ENCODE results near the gene ZNF641.

DNA sequence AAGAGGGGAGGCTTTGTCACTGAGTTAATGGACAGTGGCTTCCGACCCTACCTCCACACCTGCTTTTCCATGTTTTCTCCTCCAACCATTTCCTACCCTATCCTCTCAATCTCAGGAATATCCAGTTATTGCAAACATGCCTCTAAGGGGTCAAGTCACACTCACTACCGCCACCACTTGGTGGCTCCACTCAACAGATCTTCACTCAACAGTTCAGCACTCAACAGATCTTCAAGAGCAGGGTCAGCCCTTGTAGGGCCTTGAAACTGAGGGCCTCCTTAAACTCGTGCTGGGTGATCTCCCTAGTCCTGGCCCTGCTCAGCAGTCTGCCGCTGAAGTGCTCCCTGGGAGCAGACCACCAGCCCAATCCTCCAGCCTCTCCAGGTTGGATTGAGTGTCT, 14.2 kb downstream of the ZNF641 start:
- TF ChIP-seq POLR2A (IDR thresholded peaks at IDR 0.05): no peak
- TF ChIP-seq, protein P1, sequence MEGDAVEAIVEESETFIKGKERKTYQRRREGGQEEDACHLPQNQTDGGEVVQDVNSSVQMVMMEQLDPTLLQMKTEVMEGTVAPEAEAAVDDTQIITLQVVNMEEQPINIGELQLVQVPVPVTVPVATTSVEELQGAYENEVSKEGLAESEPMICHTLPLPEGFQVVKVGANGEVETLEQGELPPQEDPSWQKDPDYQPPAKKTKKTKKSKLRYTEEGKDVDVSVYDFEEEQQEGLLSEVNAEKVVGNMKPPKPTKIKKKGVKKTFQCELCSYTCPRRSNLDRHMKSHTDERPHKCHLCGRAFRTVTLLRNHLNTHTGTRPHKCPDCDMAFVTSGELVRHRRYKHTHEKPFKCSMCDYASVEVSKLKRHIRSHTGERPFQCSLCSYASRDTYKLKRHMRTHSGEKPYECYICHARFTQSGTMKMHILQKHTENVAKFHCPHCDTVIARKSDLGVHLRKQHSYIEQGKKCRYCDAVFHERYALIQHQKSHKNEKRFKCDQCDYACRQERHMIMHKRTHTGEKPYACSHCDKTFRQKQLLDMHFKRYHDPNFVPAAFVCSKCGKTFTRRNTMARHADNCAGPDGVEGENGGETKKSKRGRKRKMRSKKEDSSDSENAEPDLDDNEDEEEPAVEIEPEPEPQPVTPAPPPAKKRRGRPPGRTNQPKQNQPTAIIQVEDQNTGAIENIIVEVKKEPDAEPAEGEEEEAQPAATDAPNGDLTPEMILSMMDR (IDR thresholded peaks at IDR 0.05): peak in 2 of 4 donors; percentile 8 to 13

All from right lobe of liver (tissue), 4 donors.